Keratinocyte (primary cell): ENCODE data around the gene MTA3.

Source experiments
- EZH2 ChIP-seq: IDR thresholded peaks from one replicate; pipeline ENCODE4 v1.6.1; 2012; ENCODE audit warnings: inconsistent platforms, mild to moderate bottlenecking, low read length, moderate library complexity
- TF ChIP-seq, protein P1 (sequence below), 3 experiments: IDR thresholded peaks in 1 of 3; conservative IDR thresholded peaks in 1 of 3; optimal IDR thresholded peaks in 1 of 3; 2 replicates in 2 of 3; 3 replicates in 1 of 3; pipeline versions ENCODE3 to v1.5.1; 2011; ENCODE audit warnings: low read length in 3 of 3, mild to moderate bottlenecking in 3 of 3, moderate library complexity in 2 of 3, control low read depth in 1 of 3, inconsistent platforms in 1 of 3; ENCODE audit not compliant: insufficient read depth in 2 of 3; ENCODE audit errors: extremely low read depth in 1 of 3

DNA sequence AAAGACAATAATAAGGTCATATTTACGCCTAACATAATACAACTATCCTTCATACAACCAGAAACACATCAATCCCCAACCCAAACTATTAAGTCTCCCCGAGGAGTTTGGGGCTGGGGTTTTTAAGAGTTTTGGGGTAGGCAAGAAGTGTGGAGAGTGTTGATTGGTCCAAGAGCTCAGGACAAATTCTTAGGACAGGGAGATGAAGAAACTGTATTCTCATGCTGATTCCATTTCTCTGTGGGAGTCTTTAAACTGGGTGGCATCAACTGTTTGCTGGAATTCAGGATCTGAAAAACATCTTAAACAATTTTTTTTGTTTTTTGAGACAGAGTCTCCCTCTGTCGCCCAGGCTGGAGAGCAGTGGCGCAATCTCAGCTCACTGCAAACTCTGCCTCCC is 25.6 kb upstream of the MTA3 start:
- TF ChIP-seq, protein P1, sequence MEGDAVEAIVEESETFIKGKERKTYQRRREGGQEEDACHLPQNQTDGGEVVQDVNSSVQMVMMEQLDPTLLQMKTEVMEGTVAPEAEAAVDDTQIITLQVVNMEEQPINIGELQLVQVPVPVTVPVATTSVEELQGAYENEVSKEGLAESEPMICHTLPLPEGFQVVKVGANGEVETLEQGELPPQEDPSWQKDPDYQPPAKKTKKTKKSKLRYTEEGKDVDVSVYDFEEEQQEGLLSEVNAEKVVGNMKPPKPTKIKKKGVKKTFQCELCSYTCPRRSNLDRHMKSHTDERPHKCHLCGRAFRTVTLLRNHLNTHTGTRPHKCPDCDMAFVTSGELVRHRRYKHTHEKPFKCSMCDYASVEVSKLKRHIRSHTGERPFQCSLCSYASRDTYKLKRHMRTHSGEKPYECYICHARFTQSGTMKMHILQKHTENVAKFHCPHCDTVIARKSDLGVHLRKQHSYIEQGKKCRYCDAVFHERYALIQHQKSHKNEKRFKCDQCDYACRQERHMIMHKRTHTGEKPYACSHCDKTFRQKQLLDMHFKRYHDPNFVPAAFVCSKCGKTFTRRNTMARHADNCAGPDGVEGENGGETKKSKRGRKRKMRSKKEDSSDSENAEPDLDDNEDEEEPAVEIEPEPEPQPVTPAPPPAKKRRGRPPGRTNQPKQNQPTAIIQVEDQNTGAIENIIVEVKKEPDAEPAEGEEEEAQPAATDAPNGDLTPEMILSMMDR (optimal IDR thresholded peaks at IDR 0.05 in 1 of 3, IDR thresholded peaks at IDR 0.05 in 1 of 3, conservative IDR thresholded peaks at IDR 0.05 in 1 of 3; ENCODE audit: extremely low read depth in 1 of 3, insufficient read depth in 2 of 3, low read length in 3 of 3): no peak
- no peak for TF ChIP-seq EZH2
